ENCODE results near the gene BTBD9. TPM values are rescaled to one million over a fixed set of nuclear protein-coding genes. Genes with fewer than 3 reads are reported as not detected.

The BTBD9 gene
- total and polyA plus RNA-seq, 2 of the 13 experiments (the other 11 are each of a cell fraction or from before 2014, with no cell fraction given): 1.2 to 3.0 TPM

DNA sequence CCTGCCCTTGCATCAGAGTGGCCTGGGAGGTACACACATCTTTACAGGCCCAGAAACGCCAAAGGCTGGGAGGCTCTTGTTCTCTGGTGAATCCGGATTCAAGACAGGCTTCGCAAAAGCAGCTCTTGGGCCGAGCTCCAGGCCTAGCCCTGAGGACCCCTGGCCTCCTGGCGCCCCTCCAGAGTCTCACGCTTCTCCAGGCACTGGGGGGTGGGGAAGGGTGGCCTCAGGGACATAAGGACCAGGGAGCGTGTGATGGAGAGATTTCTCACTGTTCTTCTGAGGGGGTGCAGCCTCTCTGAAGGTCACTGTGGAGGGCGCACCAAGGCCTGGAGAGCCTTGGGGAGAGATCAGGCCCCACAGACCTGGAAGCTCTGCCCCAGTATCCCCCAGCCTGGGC, 471.0 kb downstream of the BTBD9 start:
- Histone ChIP-seq H3K36me3 (replicated peaks in 1 of 2; ENCODE audit: control insufficient read depth in 1 of 2, insufficient read depth in 2 of 2, low read length in 2 of 2) (no peaks in the 10 kb centered on the region), H2AFZ (ENCODE audit: low read length) (no peak overlapping the region), H3K4me3 (replicated peaks in 1 of 3; ENCODE audit: insufficient read depth in 1 of 3, low read depth in 2 of 3, low read length in 3 of 3) (no peak overlapping the region), H3K79me2 (ENCODE audit: insufficient read depth, low read length) (no peaks in the 10 kb centered on the region), H3K9ac (ENCODE audit: insufficient read depth, low read depth, low read length) (no peak overlapping the region), H3K9me3 (ENCODE audit: low read length) (no peaks in the 10 kb centered on the region), H3K27me3 (ENCODE audit: control insufficient read depth in 1 of 2, insufficient read depth in 2 of 2, low read length in 2 of 2) (no peaks in the 10 kb centered on the region), H4K20me1 (ENCODE audit: insufficient read depth, low read length) (no peaks in the 10 kb centered on the region), H3K27ac (ENCODE audit: extremely low read length, insufficient read depth, low read length) (no peak overlapping the region), H3K4me2 (ENCODE audit: low read depth, low read length) (no peak overlapping the region), H3K4me1 (ENCODE audit: insufficient read depth, low read length) (peaks cover 43% of the 10 kb centered on the region)
- no peak for FAIRE-seq
- CTCF ChIA-PET (ENCODE audit: low intra/inter-chr PET ratio, low total read pairs): no interaction called here
- no peak for DNase-seq (ENCODE audit: low spot score)
- no TSS peak for BruUV-seq (replicated peaks)
- no peak for TF ChIP-seq ZNF264 (CRISPR knock-in tag; IDR thresholded peaks at IDR 0.05)
- TF ChIP-seq RBM22 (optimal IDR thresholded peaks at IDR 0.05; ENCODE audit: low read length): peak; percentile 65
- 93% methylated on average over 7 of the region's 8 CpGs for WGBS (ENCODE audit: low lambda C conversion rate)
- intact Hi-C loops (cut with micrococcal nuclease; ENCODE audit: unreplicated experiment) (no loop called here), in situ Hi-C loops (cut with HindIII; ENCODE audit: extremely low pct_ligation_motif_present, low pct_unique_long_range_greater_than_20kb) (no loop called here)
- ATAC-seq: no peak
- POLR2A ChIA-PET: no interaction called here

- TF ChIP-seq ZNF749 (CRISPR knock-in tag; IDR thresholded peaks at IDR 0.05; ENCODE audit: borderline replicate concordance) (no peak), ZNF737 (CRISPR knock-in tag; IDR thresholded peaks at IDR 0.05; ENCODE audit: borderline replicate concordance) (no peak), ZNF747 (CRISPR knock-in tag; IDR thresholded peaks at IDR 0.05; ENCODE audit: borderline replicate concordance) (no peak)
- TF ChIP-seq, protein P1, sequence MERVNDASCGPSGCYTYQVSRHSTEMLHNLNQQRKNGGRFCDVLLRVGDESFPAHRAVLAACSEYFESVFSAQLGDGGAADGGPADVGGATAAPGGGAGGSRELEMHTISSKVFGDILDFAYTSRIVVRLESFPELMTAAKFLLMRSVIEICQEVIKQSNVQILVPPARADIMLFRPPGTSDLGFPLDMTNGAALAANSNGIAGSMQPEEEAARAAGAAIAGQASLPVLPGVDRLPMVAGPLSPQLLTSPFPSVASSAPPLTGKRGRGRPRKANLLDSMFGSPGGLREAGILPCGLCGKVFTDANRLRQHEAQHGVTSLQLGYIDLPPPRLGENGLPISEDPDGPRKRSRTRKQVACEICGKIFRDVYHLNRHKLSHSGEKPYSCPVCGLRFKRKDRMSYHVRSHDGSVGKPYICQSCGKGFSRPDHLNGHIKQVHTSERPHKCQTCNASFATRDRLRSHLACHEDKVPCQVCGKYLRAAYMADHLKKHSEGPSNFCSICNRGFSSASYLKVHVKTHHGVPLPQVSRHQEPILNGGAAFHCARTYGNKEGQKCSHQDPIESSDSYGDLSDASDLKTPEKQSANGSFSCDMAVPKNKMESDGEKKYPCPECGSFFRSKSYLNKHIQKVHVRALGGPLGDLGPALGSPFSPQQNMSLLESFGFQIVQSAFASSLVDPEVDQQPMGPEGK (CRISPR knock-in tag; IDR thresholded peaks at IDR 0.05): no peak
- Histone ChIP-seq H4K20me1 (ENCODE audit: insufficient read depth, low read length) (no peaks in the 10 kb centered on the region), H3K4me3 (replicated peaks in 1 of 3; ENCODE audit: insufficient read depth in 1 of 3, low read depth in 2 of 3, low read length in 3 of 3) (no peak overlapping the region), H3K4me1 (ENCODE audit: insufficient read depth, low read length) (peaks cover 41% of the 10 kb centered on the region), H3K9ac (ENCODE audit: insufficient read depth, low read depth, low read length) (no peak overlapping the region), H3K27ac (ENCODE audit: extremely low read length, insufficient read depth, low read length) (no peak overlapping the region), H3K4me2 (ENCODE audit: low read depth, low read length) (no peak overlapping the region), H3K36me3 (replicated peaks in 1 of 2; ENCODE audit: control insufficient read depth in 1 of 2, insufficient read depth in 2 of 2, low read length in 2 of 2) (no peaks in the 10 kb centered on the region), H2AFZ (ENCODE audit: low read length) (no peak overlapping the region), H3K79me2 (ENCODE audit: insufficient read depth, low read length) (no peaks in the 10 kb centered on the region), H3K27me3 (ENCODE audit: control insufficient read depth in 1 of 2, insufficient read depth in 2 of 2, low read length in 2 of 2) (no peaks in the 10 kb centered on the region), H3K9me3 (ENCODE audit: low read length) (no peaks in the 10 kb centered on the region)
- CTCF ChIA-PET (ENCODE audit: low intra/inter-chr PET ratio, low total read pairs): no interaction called here
- 96% methylated on average over 6 of the region's 13 CpGs for WGBS (ENCODE audit: low lambda C conversion rate)
- intact Hi-C loops (cut with micrococcal nuclease; ENCODE audit: unreplicated experiment) (no loop called here), in situ Hi-C loops (cut with HindIII; ENCODE audit: extremely low pct_ligation_motif_present, low pct_unique_long_range_greater_than_20kb) (no loop called here)
- FAIRE-seq (no peak), ATAC-seq (no peak), DNase-seq (ENCODE audit: low spot score) (no peak)
- BruUV-seq (replicated peaks): no TSS peak
- POLR2A ChIA-PET: no interaction called here
Measured at GRCh38 chr6:38168126-38168525, 471.6 kb downstream of the BTBD9 start.
